Stimulated activated CD4-positive, alpha-beta T cell treated with anti-CD3 and anti-CD28 coated beads, Interleukin-1b, Interleukin-23, amount 100 ng/mL, for 1 hour (primary cell): ENCODE data around the gene SLC25A40.

Experiments used
- DNase-seq, 2 donors: peaks; one replicate each; pipeline ENCODE4 v3.0.0-alpha.2; 2020; ENCODE audit warnings: low read depth in 2 of 2

Gene SLC25A40

GRCh38 chr7:87784424-87784823 is 91.7 kb downstream of the SLC25A40 start:
- no peak for DNase-seq
